OCI-LY1 (cell line): Measurements from ENCODE around the gene PPP1R7.

Experiments used
- H2AFZ ChIP-seq: fragments of 200-600 bp; sonication (generic), shearing (Covaris generic); 2 replicates; pipeline ENCODE4 v1.6.0; 2014; ENCODE audit warnings: antibody characterized with exemption, mild to moderate bottlenecking, low read length
- H3F3A ChIP-seq: fragments of 200-600 bp; sonication (generic), shearing (Covaris generic); 2 replicates; pipeline ENCODE4 v1.6.0; 2014; ENCODE audit warnings: mild to moderate bottlenecking, antibody characterized with exemption, low read length, moderate library complexity; ENCODE audit not compliant: insufficient read depth
- H3K27ac ChIP-seq: fragments of 200-600 bp; sonication (generic); 2 replicates; pipeline ENCODE4 v1.5.1; 2014; ENCODE audit warnings: low read length, mixed run types, mild to moderate bottlenecking, low read depth; ENCODE audit not compliant: poor library complexity, severe bottlenecking
- H3K27me3 ChIP-seq: fragments of 200-600 bp; sonication (generic); 2 replicates; pipeline ENCODE4 v1.6.0; 2014; ENCODE audit warnings: antibody characterized with exemption, mild to moderate bottlenecking, low read length, moderate library complexity; ENCODE audit not compliant: insufficient read depth
- H3K36me3 ChIP-seq: fragments of 200-600 bp; sonication (generic); 2 replicates; pipeline ENCODE4 v1.6.1; 2014; ENCODE audit warnings: mild to moderate bottlenecking, antibody characterized with exemption, low read length, moderate library complexity, mixed read lengths; ENCODE audit not compliant: insufficient read depth
- H3K4me1 ChIP-seq: fragments of 200-600 bp; sonication (generic); 2 replicates; pipeline ENCODE4 v1.5.1; 2014; ENCODE audit warnings: mild to moderate bottlenecking, low read length, moderate library complexity; ENCODE audit not compliant: insufficient read depth, severe bottlenecking
- H3K4me2 ChIP-seq: fragments of 200-600 bp; sonication (generic), shearing (Covaris generic); 2 replicates; pipeline ENCODE4 v1.6.1; 2014; ENCODE audit warnings: low read length
- H3K4me3 ChIP-seq: fragments of 200-600 bp; sonication (generic); 2 replicates; pipeline ENCODE4 v1.5.1; 2014; ENCODE audit warnings: low read length, low read depth, mild to moderate bottlenecking, mixed read lengths; ENCODE audit not compliant: poor library complexity, severe bottlenecking
- H3K79me2 ChIP-seq: fragments of 200-600 bp; shearing (Covaris generic); 2 replicates; pipeline ENCODE4 v1.6.1; 2016; ENCODE audit warnings: mixed run types, low read length, mixed read lengths; ENCODE audit not compliant: insufficient read depth
- H3K9ac ChIP-seq: fragments of 200-600 bp; sonication (generic), shearing (Covaris generic); 2 replicates; pipeline ENCODE4 v1.6.1; 2014; ENCODE audit warnings: mild to moderate bottlenecking, low read length, mixed read lengths
- H3K9me2 ChIP-seq: fragments of 200-600 bp; sonication (generic), shearing (Covaris generic); 2 replicates; pipeline ENCODE4 v1.6.1; 2014; ENCODE audit warnings: low read depth, mild to moderate bottlenecking, low read length, mixed read lengths
- H3K9me3 ChIP-seq: fragments of 200-600 bp; shearing (Covaris generic); 2 replicates; pipeline ENCODE4 v1.6.1; 2014; ENCODE audit warnings: low read length, mixed read lengths
- H4K20me1 ChIP-seq: fragments of 200-600 bp; sonication (generic), shearing (Covaris generic); 2 replicates; pipeline ENCODE4 v1.6.0; 2016; ENCODE audit warnings: mild to moderate bottlenecking, low read length; ENCODE audit not compliant: insufficient read depth
- EZH2 ChIP-seq: fragments of 200-600 bp; sonication (generic), shearing (Covaris generic); IDR thresholded peaks from 2 replicates; pipeline ENCODE4 v1.8.0; 2017; ENCODE audit warnings: borderline replicate concordance, mixed run types, mild to moderate bottlenecking, antibody characterized with exemption, low read length, moderate library complexity, mixed read lengths
- TF ChIP-seq, protein P1 (sequence below): fragments of 200-600 bp; sonication (generic), shearing (Covaris generic); IDR thresholded peaks from 2 replicates; pipeline ENCODE4 v1.5.1; 2017; ENCODE audit warnings: mild to moderate bottlenecking, antibody characterized with exemption, low read length, moderate library complexity, mixed read lengths

PPP1R7 gene

DNA sequence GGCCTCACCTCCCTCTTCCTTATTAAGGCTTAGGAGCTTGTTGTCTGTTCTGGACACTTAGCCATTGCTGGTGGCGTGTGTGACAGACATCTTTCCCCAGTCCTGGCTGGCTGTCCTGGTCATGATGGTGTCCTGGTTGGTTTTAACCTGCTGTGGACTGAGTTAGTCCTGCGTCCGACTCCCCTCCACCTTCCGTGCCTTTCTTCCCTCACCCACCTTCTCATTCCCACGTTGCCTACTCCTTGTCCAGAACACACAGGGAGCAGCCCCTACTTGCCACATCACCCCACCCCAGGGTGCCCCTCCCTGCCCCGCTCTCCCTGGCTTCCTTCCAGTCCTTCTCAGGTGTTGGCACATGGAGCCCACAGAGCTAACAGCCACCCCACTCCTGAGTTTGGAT is 47.7 kb downstream of the PPP1R7 start:
- H3K4me3 ChIP-seq: no peak overlapping the region
- TF ChIP-seq, protein P1, sequence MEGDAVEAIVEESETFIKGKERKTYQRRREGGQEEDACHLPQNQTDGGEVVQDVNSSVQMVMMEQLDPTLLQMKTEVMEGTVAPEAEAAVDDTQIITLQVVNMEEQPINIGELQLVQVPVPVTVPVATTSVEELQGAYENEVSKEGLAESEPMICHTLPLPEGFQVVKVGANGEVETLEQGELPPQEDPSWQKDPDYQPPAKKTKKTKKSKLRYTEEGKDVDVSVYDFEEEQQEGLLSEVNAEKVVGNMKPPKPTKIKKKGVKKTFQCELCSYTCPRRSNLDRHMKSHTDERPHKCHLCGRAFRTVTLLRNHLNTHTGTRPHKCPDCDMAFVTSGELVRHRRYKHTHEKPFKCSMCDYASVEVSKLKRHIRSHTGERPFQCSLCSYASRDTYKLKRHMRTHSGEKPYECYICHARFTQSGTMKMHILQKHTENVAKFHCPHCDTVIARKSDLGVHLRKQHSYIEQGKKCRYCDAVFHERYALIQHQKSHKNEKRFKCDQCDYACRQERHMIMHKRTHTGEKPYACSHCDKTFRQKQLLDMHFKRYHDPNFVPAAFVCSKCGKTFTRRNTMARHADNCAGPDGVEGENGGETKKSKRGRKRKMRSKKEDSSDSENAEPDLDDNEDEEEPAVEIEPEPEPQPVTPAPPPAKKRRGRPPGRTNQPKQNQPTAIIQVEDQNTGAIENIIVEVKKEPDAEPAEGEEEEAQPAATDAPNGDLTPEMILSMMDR: no peak
- no peak for TF ChIP-seq EZH2
- no peaks in the 10 kb centered on the region for H3K79me2 ChIP-seq
- H3K9me3 ChIP-seq: no peaks in the 10 kb centered on the region
- no peaks in the 10 kb centered on the region for H4K20me1 ChIP-seq
- no peaks in the 10 kb centered on the region for H3K36me3 ChIP-seq
- no peaks in the 10 kb centered on the region; the same call in 1 of the 2 replicates for H3K27me3 ChIP-seq
- no peak overlapping the region for H3K9ac ChIP-seq
- no peaks in the 10 kb centered on the region for H3F3A ChIP-seq
- no peaks in the 10 kb centered on the region for H3K9me2 ChIP-seq
- no peaks in the 10 kb centered on the region for H3K4me1 ChIP-seq
- H3K27ac ChIP-seq: no peak overlapping the region
- no peak overlapping the region for H2AFZ ChIP-seq
- no peak overlapping the region for H3K4me2 ChIP-seq

DNA sequence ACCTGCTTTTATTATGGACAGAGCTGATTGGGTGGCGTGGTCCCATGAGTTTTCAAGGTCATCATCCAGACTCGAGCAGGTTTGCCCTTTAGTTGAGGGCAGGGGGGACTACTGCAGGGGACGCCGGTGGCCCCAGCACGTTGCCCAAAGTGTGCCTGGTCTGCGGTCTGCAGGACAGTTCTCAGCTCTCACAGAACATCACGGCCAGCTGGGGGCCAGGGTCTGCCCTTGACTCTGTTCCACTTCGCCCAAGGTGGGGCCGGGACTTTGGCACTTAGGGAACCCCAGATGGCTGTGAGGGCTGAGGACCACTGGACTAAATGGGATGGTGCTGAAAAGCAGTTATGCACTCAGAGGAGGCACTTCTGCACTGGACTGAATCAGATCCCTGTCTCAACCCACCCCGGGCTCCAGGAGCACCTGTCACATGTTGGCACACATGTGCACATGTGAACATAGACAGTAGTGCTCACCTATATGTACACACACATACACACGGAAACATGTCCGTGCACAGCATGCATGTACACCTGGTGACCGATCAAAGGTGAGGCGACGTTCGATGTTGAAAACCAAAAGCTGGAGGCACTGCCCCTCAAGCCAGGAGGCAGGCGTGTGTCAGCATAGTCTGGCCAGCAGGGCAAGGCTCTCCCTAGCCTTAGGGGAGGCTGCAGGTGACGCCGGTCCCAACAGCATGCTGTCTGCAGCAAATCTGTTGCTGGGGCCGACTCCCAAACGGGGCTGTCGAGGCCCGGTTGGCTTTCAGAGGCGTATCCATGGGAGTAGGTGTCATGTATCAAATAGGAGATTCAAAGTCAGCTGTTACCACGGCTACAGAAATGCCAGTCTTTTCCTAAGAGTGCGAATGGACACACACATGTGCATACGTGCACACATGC is 48.4 kb downstream of the PPP1R7 start:
- Histone ChIP-seq H3K4me1 (no peaks in the 10 kb centered on the region), H3F3A (no peaks in the 10 kb centered on the region), H3K9ac (no peak overlapping the region), H3K27ac (no peak overlapping the region), H2AFZ (no peak overlapping the region), H3K4me2 (no peak overlapping the region), H3K36me3 (no peaks in the 10 kb centered on the region), H3K9me2 (no peaks in the 10 kb centered on the region), H3K79me2 (no peaks in the 10 kb centered on the region), H3K27me3 (no peaks in the 10 kb centered on the region), H3K4me3 (no peak overlapping the region), H4K20me1 (no peaks in the 10 kb centered on the region), H3K9me3 (no peaks in the 10 kb centered on the region)
- TF ChIP-seq, protein P1: no peak
- no peak for TF ChIP-seq EZH2

DNA sequence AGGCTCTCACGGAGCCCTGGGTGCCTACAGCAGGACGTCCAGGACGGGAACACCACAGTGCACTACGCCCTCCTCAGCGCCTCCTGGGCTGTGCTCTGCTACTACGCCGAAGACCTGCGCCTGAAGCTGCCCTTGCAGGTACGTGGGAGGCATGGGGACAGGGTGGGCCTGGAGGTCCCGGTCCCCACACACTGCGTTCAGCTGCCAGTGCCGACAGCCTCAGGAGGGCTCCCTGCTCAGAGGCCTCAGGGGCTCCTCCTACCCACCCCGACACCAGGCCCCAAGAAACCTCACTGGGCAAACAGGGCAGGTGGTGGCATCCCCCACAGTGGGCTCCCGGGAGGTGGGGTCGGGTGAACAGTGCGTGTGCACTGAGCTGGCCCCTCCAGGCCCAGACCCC is 49.0 kb downstream of the PPP1R7 start:
- Histone ChIP-seq H3K79me2 (no peaks in the 10 kb centered on the region), H3K27me3 (no peaks in the 10 kb centered on the region), H3K4me1 (no peaks in the 10 kb centered on the region), H3K4me3 (no peak overlapping the region), H3K36me3 (no peaks in the 10 kb centered on the region), H3K27ac (no peak overlapping the region), H3K4me2 (no peak overlapping the region), H2AFZ (no peak overlapping the region), H3K9ac (no peak overlapping the region), H4K20me1 (no peaks in the 10 kb centered on the region), H3K9me3 (no peaks in the 10 kb centered on the region), H3K9me2 (no peaks in the 10 kb centered on the region), H3F3A (no peaks in the 10 kb centered on the region)
- no peak for TF ChIP-seq EZH2
- TF ChIP-seq, protein P1: no peak
